HFFc6 (cell line): Measurements from ENCODE around the gene ATF3. TPM values are rescaled to one million over a fixed set of nuclear protein-coding genes. Genes with fewer than 3 reads are reported as not detected.

Experiments
- DNase-seq: peaks from one replicate; pipeline ENCODE4 v3.0.0-alpha.2; 2018
- H3K27ac Mint-ChIP-seq: 2 replicates; pipeline ENCODE4 v1.8.0; 2020; ENCODE audit warnings: mild to moderate bottlenecking, mixed read lengths
- H3K27me3 Mint-ChIP-seq: 2 replicates; pipeline ENCODE4 v1.8.0; 2021; ENCODE audit warnings: mild to moderate bottlenecking, moderate library complexity, mixed read lengths; ENCODE audit not compliant: insufficient read depth
- H3K36me3 Mint-ChIP-seq: 2 replicates; pipeline ENCODE4 v1.8.0; 2021; ENCODE audit warnings: low read depth, mixed read lengths
- H3K4me1 Mint-ChIP-seq: 2 replicates; pipeline ENCODE4 v1.8.0; 2020; ENCODE audit warnings: low read depth, mixed read lengths
- H3K4me3 Mint-ChIP-seq: 2 replicates; pipeline ENCODE4 v1.8.0; 2020; ENCODE audit warnings: mild to moderate bottlenecking, moderate library complexity, mixed read lengths
- H3K9me3 Mint-ChIP-seq: 2 replicates; pipeline ENCODE4 v1.8.0; 2020; ENCODE audit warnings: mild to moderate bottlenecking, mixed read lengths
- CTCF ChIP-seq: fragments of 200-600 bp; sonication (generic); IDR thresholded peaks from 2 replicates; pipeline ENCODE4 v1.5.0; 2021; ENCODE audit warnings: antibody characterized with exemption, mild to moderate bottlenecking
- total RNA-seq, 6 experiments: library from RNA; stranded (reverse); fragmentation: NEBNext Ultra II Directional; extraction: Animal tissue kit (Norgen Biotek cat#: 25700); gene quantifications; 2 replicates in 1 of 6; 3 replicates in 5 of 6; pipeline ENCODE4 v1.2.3, GENCODE V29; 2021

Gene ATF3
- total RNA-seq, 6 experiments from 2014 or later: 1.9 to 5.5 (median 4.8) TPM

GRCh38 chr1:212647004-212647403, 38.4 kb downstream of the ATF3 start:
- no peak overlapping the region for H3K4me3 Mint-ChIP-seq
- no peaks in the 10 kb centered on the region for H3K9me3 Mint-ChIP-seq
- peaks cover 22% of the 10 kb centered on the region for H3K4me1 Mint-ChIP-seq
- TF ChIP-seq CTCF: no peak
- no peak overlapping the region for H3K27ac Mint-ChIP-seq
- no peaks in the 10 kb centered on the region for H3K36me3 Mint-ChIP-seq
- H3K27me3 Mint-ChIP-seq: peaks cover 14% of the 10 kb centered on the region
- no peak for DNase-seq

- no peaks in the 10 kb centered on the region for H3K36me3 Mint-ChIP-seq
- no peak for DNase-seq
- H3K27ac Mint-ChIP-seq: no peak overlapping the region
- peaks cover 10% of the 10 kb centered on the region for H3K27me3 Mint-ChIP-seq
- no peak overlapping the region for H3K4me3 Mint-ChIP-seq
- TF ChIP-seq CTCF: no peak
- H3K4me1 Mint-ChIP-seq: peaks cover 23% of the 10 kb centered on the region
- no peaks in the 10 kb centered on the region for H3K9me3 Mint-ChIP-seq
Observed at GRCh38 chr1:212648431-212648830, 39.9 kb downstream of the ATF3 start.

- Mint-ChIP-seq H3K36me3 (no peaks in the 10 kb centered on the region), H3K4me3 (no peak overlapping the region), H3K9me3 (no peaks in the 10 kb centered on the region), H3K27me3 (peaks cover 8% of the 10 kb centered on the region), H3K27ac (no peak overlapping the region), H3K4me1 (peaks cover 22% of the 10 kb centered on the region)
- DNase-seq: no peak
- no peak for TF ChIP-seq CTCF
Observed at GRCh38 chr1:212649020-212649419, 40.5 kb downstream of the ATF3 start.

- no peaks in the 10 kb centered on the region for H3K36me3 Mint-ChIP-seq
- H3K4me1 Mint-ChIP-seq: peaks cover 26% of the 10 kb centered on the region
- no peak overlapping the region for H3K4me3 Mint-ChIP-seq
- peaks cover 9% of the 10 kb centered on the region for H3K27me3 Mint-ChIP-seq
- TF ChIP-seq CTCF: no peak
- no peak for DNase-seq
- H3K9me3 Mint-ChIP-seq: no peaks in the 10 kb centered on the region
- no peak overlapping the region for H3K27ac Mint-ChIP-seq
Observed at GRCh38 chr1:212650228-212650627, 41.7 kb downstream of the ATF3 start.

- H3K4me1 Mint-ChIP-seq: peaks cover 33% of the 10 kb centered on the region
- no peak overlapping the region for H3K4me3 Mint-ChIP-seq
- peak overlapping the region; percentile 90 for H3K27ac Mint-ChIP-seq
- H3K36me3 Mint-ChIP-seq: no peaks in the 10 kb centered on the region
- peak; percentile 75 for DNase-seq
- H3K27me3 Mint-ChIP-seq: peaks cover 1% of the 10 kb centered on the region; the same call in 1 of the 2 replicates
- no peaks in the 10 kb centered on the region for H3K9me3 Mint-ChIP-seq
- no peak for TF ChIP-seq CTCF
Observed at GRCh38 chr1:212651521-212651920, 43.0 kb downstream of the ATF3 start.

GRCh38 chr1:212651977-212652376, 43.4 kb downstream of the ATF3 start:
- peak overlapping the region; percentile 90 for H3K27ac Mint-ChIP-seq

More at GRCh38 chr1:212651977-212652376, 43.4 kb downstream of the ATF3 start:
- no peaks in the 10 kb centered on the region for H3K9me3 Mint-ChIP-seq
- peaks cover 37% of the 10 kb centered on the region for H3K4me1 Mint-ChIP-seq
- no peak for TF ChIP-seq CTCF
- H3K4me3 Mint-ChIP-seq: no peak overlapping the region
- peaks cover 1% of the 10 kb centered on the region; the same call in 1 of the 2 replicates for H3K27me3 Mint-ChIP-seq
- no peaks in the 10 kb centered on the region for H3K36me3 Mint-ChIP-seq
- no peak for DNase-seq
